Measurements from ENCODE around the gene DECR2. TPM values are rescaled to one million over a fixed set of nuclear protein-coding genes. Genes with fewer than 3 reads are reported as not detected.

Gene DECR2
- total RNA-seq, 1 donor from 2014 or later, result 14.6 TPM

DNA sequence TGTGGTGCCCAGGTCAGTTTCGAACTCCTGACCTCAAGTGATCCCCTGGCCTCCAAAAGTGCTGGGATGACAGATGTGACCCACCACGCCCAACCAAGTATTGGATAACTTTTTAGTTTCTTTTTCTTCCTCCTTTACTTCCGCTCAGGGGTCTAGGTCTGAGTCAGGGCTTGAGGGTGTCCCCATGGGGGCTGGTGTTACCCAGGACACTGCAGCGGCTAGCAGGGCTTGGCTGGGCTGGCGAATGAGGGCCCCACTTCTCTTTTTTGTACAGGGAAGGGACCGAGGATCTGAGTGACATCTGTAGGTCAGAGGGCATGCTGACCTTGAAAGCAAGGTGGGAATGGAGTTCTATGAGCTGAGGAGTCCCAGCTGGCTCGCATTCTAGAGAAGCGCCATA lies 48.7 kb downstream of the DECR2 start:
- no peak overlapping the region for H3K27ac Mint-ChIP-seq (ENCODE audit: unreplicated experiment)
- TF ChIP-seq, protein P1, sequence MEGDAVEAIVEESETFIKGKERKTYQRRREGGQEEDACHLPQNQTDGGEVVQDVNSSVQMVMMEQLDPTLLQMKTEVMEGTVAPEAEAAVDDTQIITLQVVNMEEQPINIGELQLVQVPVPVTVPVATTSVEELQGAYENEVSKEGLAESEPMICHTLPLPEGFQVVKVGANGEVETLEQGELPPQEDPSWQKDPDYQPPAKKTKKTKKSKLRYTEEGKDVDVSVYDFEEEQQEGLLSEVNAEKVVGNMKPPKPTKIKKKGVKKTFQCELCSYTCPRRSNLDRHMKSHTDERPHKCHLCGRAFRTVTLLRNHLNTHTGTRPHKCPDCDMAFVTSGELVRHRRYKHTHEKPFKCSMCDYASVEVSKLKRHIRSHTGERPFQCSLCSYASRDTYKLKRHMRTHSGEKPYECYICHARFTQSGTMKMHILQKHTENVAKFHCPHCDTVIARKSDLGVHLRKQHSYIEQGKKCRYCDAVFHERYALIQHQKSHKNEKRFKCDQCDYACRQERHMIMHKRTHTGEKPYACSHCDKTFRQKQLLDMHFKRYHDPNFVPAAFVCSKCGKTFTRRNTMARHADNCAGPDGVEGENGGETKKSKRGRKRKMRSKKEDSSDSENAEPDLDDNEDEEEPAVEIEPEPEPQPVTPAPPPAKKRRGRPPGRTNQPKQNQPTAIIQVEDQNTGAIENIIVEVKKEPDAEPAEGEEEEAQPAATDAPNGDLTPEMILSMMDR (IDR thresholded peaks at IDR 0.05; ENCODE audit: unreplicated experiment), result no peak
- H3K36me3 Mint-ChIP-seq (ENCODE audit: low read depth, unreplicated experiment), result no peaks in the 10 kb centered on the region
- H3K27me3 Mint-ChIP-seq (ENCODE audit: unreplicated experiment), result peaks cover 3% of the 10 kb centered on the region
- peaks cover 3% of the 10 kb centered on the region for H3K4me1 Mint-ChIP-seq (ENCODE audit: unreplicated experiment)
- no peak overlapping the region for H3K4me3 Mint-ChIP-seq (ENCODE audit: unreplicated experiment)
- DNase-seq (ENCODE audit: low spot score), result no peak
- H3K9me3 Mint-ChIP-seq (ENCODE audit: unreplicated experiment), result no peaks in the 10 kb centered on the region

DNA sequence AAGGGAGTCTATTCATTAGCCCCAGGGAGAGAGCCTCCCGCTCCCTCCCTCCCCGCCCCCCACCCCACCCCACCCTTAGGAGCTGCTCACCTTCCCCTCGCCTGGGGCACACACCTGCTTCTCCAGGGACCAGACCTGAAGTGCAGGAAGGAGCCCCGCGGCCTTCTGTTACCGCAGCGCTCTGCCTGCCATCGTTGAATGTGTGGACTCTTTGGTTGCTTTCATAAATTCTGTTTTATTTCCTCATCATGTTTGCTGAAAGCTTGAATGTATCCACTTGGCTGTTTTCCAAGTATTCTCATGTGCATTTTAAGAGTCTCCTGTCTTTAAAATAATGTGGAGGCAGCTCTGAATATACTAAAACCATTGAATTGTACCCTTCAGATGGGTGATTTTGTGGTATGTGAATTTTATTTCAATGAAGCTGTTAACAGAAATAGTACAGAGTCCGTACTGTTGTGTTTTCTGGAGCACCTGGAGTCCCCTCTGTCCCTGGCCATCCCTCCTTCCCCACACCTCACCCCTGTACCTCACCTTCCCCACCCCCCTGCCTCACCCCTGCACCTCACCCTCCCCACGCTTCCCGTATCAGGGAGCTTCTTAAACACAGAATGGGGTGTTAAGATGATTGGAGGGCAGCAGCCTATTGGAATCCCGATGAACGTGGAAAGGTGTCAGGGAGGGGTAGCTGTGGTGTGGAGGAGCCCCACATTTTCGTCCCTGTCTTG lies 49.3 kb downstream of the DECR2 start:
- TF ChIP-seq, protein P1 (IDR thresholded peaks at IDR 0.05; ENCODE audit: unreplicated experiment), result no peak
- Mint-ChIP-seq H3K27me3 (ENCODE audit: unreplicated experiment) (peaks cover 3% of the 10 kb centered on the region), H3K4me1 (ENCODE audit: unreplicated experiment) (peaks cover 3% of the 10 kb centered on the region), H3K4me3 (ENCODE audit: unreplicated experiment) (no peak overlapping the region), H3K27ac (ENCODE audit: unreplicated experiment) (no peak overlapping the region), H3K36me3 (ENCODE audit: low read depth, unreplicated experiment) (no peaks in the 10 kb centered on the region), H3K9me3 (ENCODE audit: unreplicated experiment) (no peaks in the 10 kb centered on the region)
- DNase-seq (ENCODE audit: low spot score), result no peak

DNA sequence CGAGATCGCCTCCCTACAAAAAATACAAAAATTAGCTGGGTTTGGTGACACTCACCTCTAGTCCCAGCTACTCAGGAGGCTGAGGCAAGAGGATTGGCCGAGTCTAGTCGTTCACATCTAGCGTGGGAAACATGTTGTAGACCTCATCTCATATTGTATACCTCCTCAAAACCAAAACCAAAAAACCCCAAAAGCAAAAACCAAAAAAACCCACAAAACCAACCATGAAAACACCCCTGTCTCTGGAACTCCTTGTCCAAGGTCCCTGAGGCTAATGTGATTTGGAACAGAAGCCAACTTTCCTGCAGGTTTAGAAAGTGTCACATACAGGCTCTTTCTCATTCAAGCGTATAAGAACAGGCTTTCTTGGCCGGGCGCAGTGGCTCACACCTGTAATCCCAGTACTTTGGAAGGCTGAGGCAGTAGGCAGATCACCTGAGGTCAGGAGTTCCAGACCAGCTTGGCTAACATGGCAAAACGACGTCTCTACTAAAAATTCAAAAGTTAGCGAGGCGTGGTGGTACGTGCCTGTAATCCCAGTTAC lies 52.8 kb downstream of the DECR2 start:
- Mint-ChIP-seq H3K36me3 (ENCODE audit: low read depth, unreplicated experiment) (peaks cover 5% of the 10 kb centered on the region), H3K9me3 (ENCODE audit: unreplicated experiment) (no peaks in the 10 kb centered on the region), H3K4me3 (ENCODE audit: unreplicated experiment) (no peak overlapping the region), H3K27me3 (ENCODE audit: unreplicated experiment) (peaks cover 4% of the 10 kb centered on the region), H3K4me1 (ENCODE audit: unreplicated experiment) (peaks cover 7% of the 10 kb centered on the region), H3K27ac (ENCODE audit: unreplicated experiment) (peak overlapping the region; percentile 42)
- TF ChIP-seq, protein P1 (IDR thresholded peaks at IDR 0.05; ENCODE audit: unreplicated experiment), result no peak
- DNase-seq (ENCODE audit: low spot score), result no peak

DNA sequence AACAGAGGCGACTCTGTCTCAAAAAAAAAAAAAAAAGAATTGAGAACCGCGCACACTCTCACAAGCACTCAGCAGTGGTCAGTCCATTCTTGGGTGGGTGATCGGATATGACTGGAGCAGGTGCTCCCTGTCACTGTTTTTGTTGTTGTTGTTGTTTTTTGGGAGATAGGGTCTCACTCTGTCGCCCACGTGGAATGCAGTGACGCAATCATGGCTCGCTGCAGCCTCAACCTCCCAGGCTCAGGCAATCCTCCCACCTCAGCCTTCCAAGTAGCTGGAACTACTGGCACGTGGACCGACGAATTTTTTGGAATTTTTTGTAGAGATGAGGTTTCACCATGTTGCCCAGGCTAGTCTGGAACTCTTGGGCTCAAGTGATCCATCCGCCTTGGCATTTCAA lies 53.8 kb downstream of the DECR2 start:
- TF ChIP-seq, protein P1 (IDR thresholded peaks at IDR 0.05; ENCODE audit: unreplicated experiment), result no peak
- Mint-ChIP-seq H3K36me3 (ENCODE audit: low read depth, unreplicated experiment) (peaks cover 5% of the 10 kb centered on the region), H3K27ac (ENCODE audit: unreplicated experiment) (no peak overlapping the region), H3K4me3 (ENCODE audit: unreplicated experiment) (no peak overlapping the region), H3K4me1 (ENCODE audit: unreplicated experiment) (peaks cover 7% of the 10 kb centered on the region), H3K9me3 (ENCODE audit: unreplicated experiment) (no peaks in the 10 kb centered on the region), H3K27me3 (ENCODE audit: unreplicated experiment) (peaks cover 4% of the 10 kb centered on the region)
- DNase-seq (ENCODE audit: low spot score), result no peak

DNA sequence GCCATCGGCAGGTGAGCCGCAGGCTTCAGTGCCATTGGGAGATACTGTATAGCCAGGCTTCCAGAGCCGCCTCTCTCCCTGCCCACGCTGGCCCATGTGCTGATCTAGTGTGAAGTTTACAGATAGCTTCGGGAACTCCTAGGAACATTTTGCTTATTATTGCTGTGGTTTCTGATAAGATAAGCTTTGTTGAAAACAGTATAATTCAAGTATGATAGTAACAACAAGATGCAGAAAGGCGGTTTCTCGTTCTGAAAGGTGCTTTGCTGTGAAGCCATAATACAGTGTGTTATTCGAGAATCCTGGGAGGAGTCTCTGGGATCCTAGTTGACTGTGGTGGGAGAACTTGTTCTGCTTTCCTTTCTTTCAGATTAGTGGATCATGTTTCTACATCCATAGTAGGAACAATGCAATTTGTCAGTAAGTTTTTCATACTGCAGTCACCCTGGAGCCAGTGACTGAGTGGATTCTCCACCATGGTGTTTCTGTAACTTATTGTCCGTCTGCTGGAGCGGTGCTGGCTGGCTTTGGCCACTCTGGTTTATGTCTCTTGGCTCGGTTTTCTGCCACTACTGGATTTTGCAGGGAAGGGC lies 55.3 kb downstream of the DECR2 start:
- DNase-seq (ENCODE audit: low spot score), result no peak
- peaks cover 4% of the 10 kb centered on the region for H3K4me1 Mint-ChIP-seq (ENCODE audit: unreplicated experiment)
- H3K4me3 Mint-ChIP-seq (ENCODE audit: unreplicated experiment), result no peak overlapping the region
- H3K27ac Mint-ChIP-seq (ENCODE audit: unreplicated experiment), result peak overlapping the region; percentile 88
- TF ChIP-seq, protein P1 (IDR thresholded peaks at IDR 0.05; ENCODE audit: unreplicated experiment), result no peak
- peaks cover 8% of the 10 kb centered on the region for H3K27me3 Mint-ChIP-seq (ENCODE audit: unreplicated experiment)
- H3K36me3 Mint-ChIP-seq (ENCODE audit: low read depth, unreplicated experiment), result peaks cover 12% of the 10 kb centered on the region
- H3K9me3 Mint-ChIP-seq (ENCODE audit: unreplicated experiment), result no peaks in the 10 kb centered on the region

Data from endothelial cell (in vitro differentiated cells).